ENCODE results near the gene CALR3.
"Not testable (repeated sequence)": the region's sequence is repeated elsewhere in the genome, so short reads cannot be mapped to it uniquely, and the experiment has no call there.

CALR3 gene

DNA sequence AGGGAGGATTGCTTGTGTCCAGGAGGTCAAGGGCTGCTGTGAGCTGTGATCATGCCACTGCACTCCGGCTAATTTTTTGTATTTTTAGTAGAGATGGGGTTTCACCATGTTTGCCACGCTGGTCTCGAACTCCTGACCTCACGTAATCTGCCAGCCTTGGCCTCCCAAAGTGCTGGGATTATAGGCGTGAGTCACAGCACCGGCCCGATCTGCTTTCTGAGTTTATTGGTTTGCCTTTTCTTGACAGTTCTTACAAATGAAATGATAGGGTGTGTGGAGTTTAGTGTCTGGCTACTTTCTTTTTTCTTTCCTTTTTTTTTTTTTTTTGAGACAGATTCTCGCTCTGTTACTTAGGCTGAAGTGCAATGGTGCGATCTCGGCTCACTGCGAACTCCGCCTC, 1.1 kb upstream of the CALR3 start:
- Histone ChIP-seq H3K4me2 (ENCODE audit: low read depth, low read length, poor library complexity, severe bottlenecking) (peak overlapping the region; percentile 67), H4K20me1 (ENCODE audit: low read depth, low read length) (no peaks in the 10 kb centered on the region), H3K27me3 (ENCODE audit: low read length) (no peaks in the 10 kb centered on the region), H3K4me3 (ENCODE audit: insufficient read depth, low read length, poor library complexity, severe bottlenecking) (peak overlapping the region; percentile 78), H3K9ac (ENCODE audit: low read length) (peak overlapping the region; percentile 62), H3K79me2 (ENCODE audit: insufficient read depth, low read length) (peaks cover 6% of the 10 kb centered on the region; the same call in 1 of the 2 replicates), H3K27ac (ENCODE audit: low read depth, low read length) (no peak overlapping the region), H3K36me3 (ENCODE audit: low read length) (no peaks in the 10 kb centered on the region), H3K9me3 (ENCODE audit: insufficient read depth, low read length) (no peaks in the 10 kb centered on the region), H3K9me2 (replicated peaks; ENCODE audit: insufficient read depth, low read length) (no peaks in the 10 kb centered on the region), H3F3A (ENCODE audit: insufficient read depth) (0 out of 2 replicates have a peak, but pooled peaks cover 3% of the 10 kb centered on the region), H2AFZ (ENCODE audit: low read depth, low read length, severe bottlenecking) (peak overlapping the region; percentile 36)
- TF ChIP-seq EZH2phosphoT487 (conservative IDR thresholded peaks at IDR 0.05; ENCODE audit: low read length) = no peak
- TF ChIP-seq, protein P1, sequence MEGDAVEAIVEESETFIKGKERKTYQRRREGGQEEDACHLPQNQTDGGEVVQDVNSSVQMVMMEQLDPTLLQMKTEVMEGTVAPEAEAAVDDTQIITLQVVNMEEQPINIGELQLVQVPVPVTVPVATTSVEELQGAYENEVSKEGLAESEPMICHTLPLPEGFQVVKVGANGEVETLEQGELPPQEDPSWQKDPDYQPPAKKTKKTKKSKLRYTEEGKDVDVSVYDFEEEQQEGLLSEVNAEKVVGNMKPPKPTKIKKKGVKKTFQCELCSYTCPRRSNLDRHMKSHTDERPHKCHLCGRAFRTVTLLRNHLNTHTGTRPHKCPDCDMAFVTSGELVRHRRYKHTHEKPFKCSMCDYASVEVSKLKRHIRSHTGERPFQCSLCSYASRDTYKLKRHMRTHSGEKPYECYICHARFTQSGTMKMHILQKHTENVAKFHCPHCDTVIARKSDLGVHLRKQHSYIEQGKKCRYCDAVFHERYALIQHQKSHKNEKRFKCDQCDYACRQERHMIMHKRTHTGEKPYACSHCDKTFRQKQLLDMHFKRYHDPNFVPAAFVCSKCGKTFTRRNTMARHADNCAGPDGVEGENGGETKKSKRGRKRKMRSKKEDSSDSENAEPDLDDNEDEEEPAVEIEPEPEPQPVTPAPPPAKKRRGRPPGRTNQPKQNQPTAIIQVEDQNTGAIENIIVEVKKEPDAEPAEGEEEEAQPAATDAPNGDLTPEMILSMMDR (IDR thresholded peaks at IDR 0.05; ENCODE audit: insufficient read depth, low read length, poor library complexity, severe bottlenecking) = no peak

DNA sequence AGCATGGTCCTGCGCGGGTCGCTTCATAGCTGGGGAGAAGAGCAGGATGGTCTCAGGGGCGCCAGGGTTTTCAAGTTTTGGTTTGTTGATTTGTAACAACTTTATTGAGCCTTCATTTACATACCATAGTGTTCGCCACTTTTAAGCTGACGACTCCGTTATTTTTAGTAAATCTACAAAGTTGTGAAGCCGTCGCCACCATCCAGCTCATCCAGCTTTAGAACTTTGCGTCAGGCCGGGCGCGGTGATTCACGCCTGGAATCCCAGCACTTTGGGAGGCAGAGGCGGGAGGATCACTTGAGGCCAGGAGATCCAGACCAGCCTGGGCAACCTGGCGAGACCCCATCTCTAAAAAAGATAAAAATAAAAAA, 631 bp upstream of the CALR3 start:
- H2AFZ ChIP-seq (ENCODE audit: low read depth, low read length, severe bottlenecking) = peak overlapping the region; percentile 36
- no peaks in the 10 kb centered on the region for H3K9me3 ChIP-seq (ENCODE audit: insufficient read depth, low read length)
- TF ChIP-seq, protein P1 (IDR thresholded peaks at IDR 0.05; ENCODE audit: insufficient read depth, low read length, poor library complexity, severe bottlenecking) = no peak
- H3F3A ChIP-seq (ENCODE audit: insufficient read depth) = 0 out of 2 replicates have a peak, but pooled peaks cover 3% of the 10 kb centered on the region
- no peaks in the 10 kb centered on the region for H3K36me3 ChIP-seq (ENCODE audit: low read length)
- no peaks in the 10 kb centered on the region for H3K9me2 ChIP-seq (replicated peaks; ENCODE audit: insufficient read depth, low read length)
- no peaks in the 10 kb centered on the region for H4K20me1 ChIP-seq (ENCODE audit: low read depth, low read length)
- H3K4me2 ChIP-seq (ENCODE audit: low read depth, low read length, poor library complexity, severe bottlenecking) = peak overlapping the region; percentile 67
- peak overlapping the region; percentile 62 for H3K9ac ChIP-seq (ENCODE audit: low read length)
- no peaks in the 10 kb centered on the region for H3K27me3 ChIP-seq (ENCODE audit: low read length)
- peaks cover 6% of the 10 kb centered on the region; the same call in 1 of the 2 replicates for H3K79me2 ChIP-seq (ENCODE audit: insufficient read depth, low read length)
- peak overlapping the region; percentile 78 for H3K4me3 ChIP-seq (ENCODE audit: insufficient read depth, low read length, poor library complexity, severe bottlenecking)
- no peak overlapping the region for H3K27ac ChIP-seq (ENCODE audit: low read depth, low read length)

DNA sequence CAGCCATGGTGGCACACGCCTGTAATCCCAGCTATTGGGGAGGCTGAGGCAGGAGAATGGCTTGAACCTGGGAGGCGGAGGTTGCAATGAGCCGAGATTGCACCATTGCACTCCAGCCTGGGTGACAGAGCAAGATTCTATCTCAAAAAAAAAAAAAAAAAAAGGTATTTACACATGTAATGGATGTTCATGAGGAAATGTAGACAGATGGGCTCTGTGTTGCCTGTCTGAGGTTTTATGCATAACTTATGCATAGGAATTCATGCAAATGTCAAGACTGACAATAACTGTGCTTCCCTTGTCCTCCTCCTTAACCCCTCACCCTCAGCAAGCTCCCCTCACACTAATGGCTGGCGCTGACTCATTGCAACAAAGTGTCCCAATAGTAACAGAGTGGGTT, 9.5 kb downstream of the CALR3 start:
- not testable (repeated sequence) for H3K4me3 ChIP-seq (ENCODE audit: insufficient read depth, low read length, poor library complexity, severe bottlenecking); H3K79me2 ChIP-seq (ENCODE audit: insufficient read depth, low read length); H2AFZ ChIP-seq (ENCODE audit: low read depth, low read length, severe bottlenecking); H3F3A ChIP-seq (ENCODE audit: insufficient read depth); H3K27me3 ChIP-seq (ENCODE audit: low read length); H3K9me2 ChIP-seq (replicated peaks; ENCODE audit: insufficient read depth, low read length); H3K36me3 ChIP-seq (ENCODE audit: low read length); H3K4me2 ChIP-seq (ENCODE audit: low read depth, low read length, poor library complexity, severe bottlenecking); H3K27ac ChIP-seq (ENCODE audit: low read depth, low read length); H4K20me1 ChIP-seq (ENCODE audit: low read depth, low read length); H3K9ac ChIP-seq (ENCODE audit: low read length); H3K9me3 ChIP-seq (ENCODE audit: insufficient read depth, low read length)

DNA sequence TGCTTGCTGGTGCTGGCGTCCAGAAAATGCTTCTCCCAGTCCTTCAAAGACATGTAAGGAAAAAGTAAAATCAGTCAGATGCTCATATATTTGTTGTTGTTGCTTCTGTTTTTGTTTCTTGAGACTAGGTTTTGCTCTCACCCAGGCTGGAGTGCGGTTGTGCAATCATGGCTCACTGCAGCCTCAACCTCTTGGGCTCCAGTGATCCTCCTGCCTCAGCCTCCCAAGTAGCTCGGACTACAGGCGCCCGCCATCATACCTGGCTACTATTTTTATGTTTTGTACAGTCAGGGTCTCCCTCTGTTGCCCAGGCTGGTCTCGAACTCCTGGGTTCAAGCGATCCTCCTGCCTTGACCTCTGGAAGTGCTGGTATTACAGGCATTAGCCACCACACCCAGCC, 13.2 kb downstream of the CALR3 start:
- Histone ChIP-seq H3K36me3 (ENCODE audit: low read length) (no peaks in the 10 kb centered on the region), H4K20me1 (ENCODE audit: low read depth, low read length) (no peaks in the 10 kb centered on the region), H2AFZ (ENCODE audit: low read depth, low read length, severe bottlenecking) (no peak overlapping the region), H3K4me2 (ENCODE audit: low read depth, low read length, poor library complexity, severe bottlenecking) (no peak overlapping the region), H3K79me2 (ENCODE audit: insufficient read depth, low read length) (no peaks in the 10 kb centered on the region), H3K27me3 (ENCODE audit: low read length) (no peaks in the 10 kb centered on the region), H3K4me3 (ENCODE audit: insufficient read depth, low read length, poor library complexity, severe bottlenecking) (no peak overlapping the region), H3F3A (ENCODE audit: insufficient read depth) (no peaks in the 10 kb centered on the region), H3K9me3 (ENCODE audit: insufficient read depth, low read length) (no peaks in the 10 kb centered on the region), H3K27ac (ENCODE audit: low read depth, low read length) (no peak overlapping the region), H3K9ac (ENCODE audit: low read length) (no peak overlapping the region), H3K9me2 (replicated peaks; ENCODE audit: insufficient read depth, low read length) (no peaks in the 10 kb centered on the region)
- no peak for TF ChIP-seq EZH2phosphoT487 (conservative IDR thresholded peaks at IDR 0.05; ENCODE audit: low read length)
- TF ChIP-seq, protein P1 (IDR thresholded peaks at IDR 0.05; ENCODE audit: insufficient read depth, low read length, poor library complexity, severe bottlenecking) = no peak

Measured in SU-DHL-6 (cell line).